Panc1 (cell line): ENCODE measurements around the gene EIF5A. TPM values are rescaled to one million over a fixed set of nuclear protein-coding genes. Genes with fewer than 3 reads are reported as not detected.
A peak's percentile ranks its signal among the peaks of the same experiment; 100 is the strongest.

Experiments used
- ATAC-seq: fragments of 200-7000 bp; cut with Tn5 transposase; 2 replicates; pipeline ENCODE4 v1.9.1; 2020; ENCODE audit warnings: mild to moderate bottlenecking, moderate library complexity
- BruUV-seq: library from RNA; stranded (reverse); fragments of 400-500 nt; replicated peaks from 2 replicates; lab custom pipeline; 2021; lab: Mats Ljungman, UMichigan
- CTCF ChIA-PET: fragments of 300-600 bp; sonication (Branson Sonifier 250); formaldehyde crosslinking; loops from one replicate; lab custom pipeline; 2022; ENCODE audit warnings: antibody characterized with exemption; lab: Charles Lee
- POLR2A ChIA-PET: fragments of 300-600 bp; sonication (Branson Sonifier 250); formaldehyde crosslinking; loops from one replicate; lab custom pipeline; 2022; ENCODE audit warnings: antibody characterized with exemption; lab: Charles Lee
- DNase-seq: peaks from one replicate; pipeline ENCODE4 v3.0.0-alpha.2; 2010; ENCODE audit warnings: low read depth, low spot score
- H3K27ac ChIP-seq: 2 replicates; pipeline ENCODE4 v1.5.1; 2011; ENCODE audit warnings: mild to moderate bottlenecking, low read length, inconsistent platforms
- H3K27me3 ChIP-seq: fragments of 200-500 bp; sonication (Bioruptor generic); 2 replicates; pipeline ENCODE4 v1.6.0; 2014; ENCODE audit warnings: low read length, inconsistent platforms; ENCODE audit not compliant: control insufficient read depth, insufficient read depth
- H3K36me3 ChIP-seq: fragments of 200-500 bp; sonication (Bioruptor generic); 2 replicates; pipeline ENCODE4 v1.5.1; 2014; ENCODE audit warnings: inconsistent platforms, mild to moderate bottlenecking, low read length, moderate library complexity; ENCODE audit not compliant: control insufficient read depth, insufficient read depth
- H3K4me1 ChIP-seq: 2 replicates; pipeline ENCODE4 v1.5.1; 2011; ENCODE audit warnings: inconsistent platforms, mild to moderate bottlenecking, low read length, moderate library complexity; ENCODE audit not compliant: control insufficient read depth, insufficient read depth
- H3K4me3 ChIP-seq, 2 experiments: 2 replicates each; pipeline ENCODE4 v1.5.1; 2011 to 2012; ENCODE audit warnings: low read depth in 2 of 2, low read length in 2 of 2, mild to moderate bottlenecking in 2 of 2, inconsistent platforms in 1 of 2, moderate library complexity in 1 of 2
- H3K9me3 ChIP-seq: fragments of 200-500 bp; sonication (Bioruptor generic); 2 replicates; pipeline ENCODE4 v1.5.1; 2014; ENCODE audit warnings: low read depth, mild to moderate bottlenecking, inconsistent platforms, low read length, moderate library complexity; ENCODE audit not compliant: control insufficient read depth, insufficient read depth
- SIN3A ChIP-seq: IDR thresholded peaks from 2 replicates; pipeline ENCODE4 v1.6.1; 2012; ENCODE audit warnings: low read depth, mild to moderate bottlenecking, low read length, moderate library complexity, borderline replicate concordance; ENCODE audit not compliant: insufficient read depth
- in situ Hi-C: cut with HindIII; loops from 2 replicates; pipeline ENCODE4 v1.10.0; 2016; ENCODE audit warnings: low sequenced_read_pairs, low pct_unique_long_range_greater_than_20kb
- intact Hi-C: fragments of 100-400 bp; cut with micrococcal nuclease; formaldehyde crosslinking; loops from one replicate; pipeline ENCODE4 v1.10.0; 2022; ENCODE audit not compliant: unreplicated experiment
- total RNA-seq: library from RNA; stranded (reverse); gene quantifications from one replicate; pipeline ENCODE4 v1.2.1, GENCODE V29; 2021; ENCODE audit not compliant: unreplicated experiment
- TF ChIP-seq, protein P1 (sequence below), 2 experiments: IDR thresholded peaks; 2 replicates each; pipeline ENCODE4 v1.6.1; 2011 to 2012; ENCODE audit warnings: low read depth in 2 of 2, control low read depth in 1 of 2, low read length in 1 of 2, mild to moderate bottlenecking in 1 of 2, moderate library complexity in 1 of 2; ENCODE audit not compliant: insufficient read depth in 1 of 2
- TF ChIP-seq, protein P2 (sequence below): fragments of 450-650 bp; IDR thresholded peaks from 2 replicates; pipeline ENCODE4 v1.5.1; 2017; ENCODE audit warnings: mild to moderate bottlenecking

EIF5A gene
- total RNA-seq, 1 experiment from 2014 or later: 728 TPM

DNA sequence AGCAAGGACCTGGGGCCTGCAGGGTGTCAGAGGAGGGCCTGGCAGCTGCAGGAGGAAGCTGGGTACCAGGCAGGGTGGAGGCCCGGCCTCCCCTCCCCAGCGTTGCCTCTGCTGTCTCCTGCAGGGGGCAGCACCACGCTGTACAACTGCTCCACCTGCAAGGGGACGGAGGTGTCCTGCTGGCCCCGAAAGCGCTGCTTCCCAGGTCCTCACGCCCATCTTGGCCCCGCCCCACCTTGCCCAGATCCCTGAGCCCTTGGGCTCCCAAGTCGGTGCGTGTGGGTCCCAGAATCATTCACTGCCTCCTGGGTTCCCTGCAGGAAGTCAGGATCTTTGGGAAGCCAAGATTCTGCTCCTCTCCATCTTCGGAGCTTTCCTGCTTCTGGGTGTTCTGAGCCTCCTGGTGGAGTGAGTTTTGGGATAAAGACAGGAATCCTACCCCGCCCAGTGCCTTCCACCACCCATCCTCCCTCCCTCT is 48.7 kb downstream of the EIF5A start:
- CTCF ChIA-PET: interaction anchor here (0.6 to 2.2 kb wide), 9 partner anchors 8 to 1607 kb away, joined by 3 to 11 read pairs (median 5); partner anchors contain the start of gene PLSCR3
- Histone ChIP-seq H3K4me3 (0 out of 4 replicates have a peak overlapping the region, but pooled peaks of 1 of the 2 experiments have one; percentile 18), H3K27me3 (no peaks in the 10 kb centered on the region), H3K36me3 (no peaks in the 10 kb centered on the region; the same call in 1 of the 2 replicates), H3K27ac (no peak overlapping the region), H3K4me1 (peaks cover 6% of the 10 kb centered on the region), H3K9me3 (no peaks in the 10 kb centered on the region)
- BruUV-seq: no TSS peak
- intact Hi-C loops (loop anchor here (10.0 kb wide), 1 partner anchor 79 kb away; the partner anchor contains the start of genes FGF11 and TMEM102), in situ Hi-C loops (no loop called here)
- ATAC-seq (peak; percentile 73), DNase-seq (no peak)
- POLR2A ChIA-PET: no interaction called here
- TF ChIP-seq, protein P1, sequence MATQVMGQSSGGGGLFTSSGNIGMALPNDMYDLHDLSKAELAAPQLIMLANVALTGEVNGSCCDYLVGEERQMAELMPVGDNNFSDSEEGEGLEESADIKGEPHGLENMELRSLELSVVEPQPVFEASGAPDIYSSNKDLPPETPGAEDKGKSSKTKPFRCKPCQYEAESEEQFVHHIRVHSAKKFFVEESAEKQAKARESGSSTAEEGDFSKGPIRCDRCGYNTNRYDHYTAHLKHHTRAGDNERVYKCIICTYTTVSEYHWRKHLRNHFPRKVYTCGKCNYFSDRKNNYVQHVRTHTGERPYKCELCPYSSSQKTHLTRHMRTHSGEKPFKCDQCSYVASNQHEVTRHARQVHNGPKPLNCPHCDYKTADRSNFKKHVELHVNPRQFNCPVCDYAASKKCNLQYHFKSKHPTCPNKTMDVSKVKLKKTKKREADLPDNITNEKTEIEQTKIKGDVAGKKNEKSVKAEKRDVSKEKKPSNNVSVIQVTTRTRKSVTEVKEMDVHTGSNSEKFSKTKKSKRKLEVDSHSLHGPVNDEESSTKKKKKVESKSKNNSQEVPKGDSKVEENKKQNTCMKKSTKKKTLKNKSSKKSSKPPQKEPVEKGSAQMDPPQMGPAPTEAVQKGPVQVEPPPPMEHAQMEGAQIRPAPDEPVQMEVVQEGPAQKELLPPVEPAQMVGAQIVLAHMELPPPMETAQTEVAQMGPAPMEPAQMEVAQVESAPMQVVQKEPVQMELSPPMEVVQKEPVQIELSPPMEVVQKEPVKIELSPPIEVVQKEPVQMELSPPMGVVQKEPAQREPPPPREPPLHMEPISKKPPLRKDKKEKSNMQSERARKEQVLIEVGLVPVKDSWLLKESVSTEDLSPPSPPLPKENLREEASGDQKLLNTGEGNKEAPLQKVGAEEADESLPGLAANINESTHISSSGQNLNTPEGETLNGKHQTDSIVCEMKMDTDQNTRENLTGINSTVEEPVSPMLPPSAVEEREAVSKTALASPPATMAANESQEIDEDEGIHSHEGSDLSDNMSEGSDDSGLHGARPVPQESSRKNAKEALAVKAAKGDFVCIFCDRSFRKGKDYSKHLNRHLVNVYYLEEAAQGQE (IDR thresholded peaks at IDR 0.05; ENCODE audit: insufficient read depth in 1 of 2, low read depth in 2 of 2, low read length in 1 of 2): peak in 1 of 2 experiments; percentile 41; a peak in 1 of 4 replicates
- no peak for TF ChIP-seq SIN3A
- TF ChIP-seq, protein P2, sequence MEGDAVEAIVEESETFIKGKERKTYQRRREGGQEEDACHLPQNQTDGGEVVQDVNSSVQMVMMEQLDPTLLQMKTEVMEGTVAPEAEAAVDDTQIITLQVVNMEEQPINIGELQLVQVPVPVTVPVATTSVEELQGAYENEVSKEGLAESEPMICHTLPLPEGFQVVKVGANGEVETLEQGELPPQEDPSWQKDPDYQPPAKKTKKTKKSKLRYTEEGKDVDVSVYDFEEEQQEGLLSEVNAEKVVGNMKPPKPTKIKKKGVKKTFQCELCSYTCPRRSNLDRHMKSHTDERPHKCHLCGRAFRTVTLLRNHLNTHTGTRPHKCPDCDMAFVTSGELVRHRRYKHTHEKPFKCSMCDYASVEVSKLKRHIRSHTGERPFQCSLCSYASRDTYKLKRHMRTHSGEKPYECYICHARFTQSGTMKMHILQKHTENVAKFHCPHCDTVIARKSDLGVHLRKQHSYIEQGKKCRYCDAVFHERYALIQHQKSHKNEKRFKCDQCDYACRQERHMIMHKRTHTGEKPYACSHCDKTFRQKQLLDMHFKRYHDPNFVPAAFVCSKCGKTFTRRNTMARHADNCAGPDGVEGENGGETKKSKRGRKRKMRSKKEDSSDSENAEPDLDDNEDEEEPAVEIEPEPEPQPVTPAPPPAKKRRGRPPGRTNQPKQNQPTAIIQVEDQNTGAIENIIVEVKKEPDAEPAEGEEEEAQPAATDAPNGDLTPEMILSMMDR: peak; percentile 91

DNA sequence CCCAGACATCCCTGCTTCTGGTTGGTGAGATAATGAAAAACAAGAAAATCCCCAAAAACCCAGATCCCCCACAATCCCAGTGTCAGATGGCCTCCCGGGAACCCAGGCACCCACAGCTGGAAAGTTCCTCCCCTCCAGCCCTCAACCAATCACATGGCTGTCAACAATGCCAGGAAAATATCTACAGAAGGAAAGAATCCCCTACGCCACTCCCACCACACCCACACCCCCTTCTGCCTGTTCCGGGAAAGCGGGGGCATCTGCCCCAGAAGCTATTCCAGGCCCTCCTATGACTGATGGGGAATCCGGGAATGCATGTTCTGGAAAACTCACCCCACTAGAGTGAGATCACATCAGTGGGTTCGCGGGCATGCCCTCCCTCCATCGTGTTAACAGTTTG is 49.3 kb downstream of the EIF5A start:
- Histone ChIP-seq H3K4me1 (peaks cover 6% of the 10 kb centered on the region), H3K27me3 (no peaks in the 10 kb centered on the region), H3K36me3 (no peaks in the 10 kb centered on the region; the same call in 1 of the 2 replicates), H3K9me3 (no peaks in the 10 kb centered on the region), H3K4me3 (no peak overlapping the region), H3K27ac (no peak overlapping the region)
- TF ChIP-seq, protein P2: no peak
- CTCF ChIA-PET: interaction anchor here (0.6 to 2.2 kb wide), 5 partner anchors 9 to 80 kb away, joined by 4 to 11 read pairs (median 9); no protein-coding TSS in a partner anchor
- POLR2A ChIA-PET: no interaction called here
- in situ Hi-C loops: no loop called here
- DNase-seq (no peak), ATAC-seq (no peak)
- intact Hi-C loops: loop anchor here (10.0 kb wide), 1 partner anchor 78 kb away; the partner anchor contains the start of genes FGF11 and TMEM102
- BruUV-seq: no TSS peak
